Breast epithelium (tissue), 4 donors: ENCODE results near the gene IP6K3. TPM values are rescaled to one million over a fixed set of nuclear protein-coding genes. Genes with fewer than 3 reads are reported as not detected.

Experiments
- DNase-seq, 2 donors: peaks; one replicate each; pipeline ENCODE4 v3.0.0-alpha.2; 2019; ENCODE audit warnings: low spot score in 2 of 2
- H3K27ac ChIP-seq, 2 donors: fragments of 200-600 bp; sonication (generic) in 1 of 2; one replicate each; pipeline ENCODE4 v1.5.1; 2016 to 2019; ENCODE audit warnings: mild to moderate bottlenecking in 1 of 2
- H3K27me3 ChIP-seq, 2 donors: fragments of 200-600 bp; sonication (generic) in 1 of 2; one replicate each; pipeline versions ENCODE4 v1.5.1 to v1.6.0; 2017 to 2019; ENCODE audit warnings: control low read depth in 1 of 2, mild to moderate bottlenecking in 1 of 2
- H3K36me3 ChIP-seq: fragments of 200-600 bp; one replicate; pipeline ENCODE4 v1.5.1; 2019
- H3K4me1 ChIP-seq, 2 donors: fragments of 200-600 bp; sonication (generic); one replicate each; pipeline ENCODE4 v1.5.1; 2016 to 2019; ENCODE audit warnings: control low read depth in 1 of 2
- H3K4me3 ChIP-seq, 3 donors: fragments of 200-600 bp; sonication (generic); 1 replicate in 2 of 3; 2 replicates in 1 of 3; pipeline ENCODE4 v1.5.1; 2016 to 2019; ENCODE audit warnings: mild to moderate bottlenecking in 3 of 3, moderate library complexity in 2 of 3
- H3K9me3 ChIP-seq, 2 donors: fragments of 200-600 bp; sonication (generic) in 1 of 2; one replicate each; pipeline ENCODE4 v1.5.1; 2016 to 2019; ENCODE audit warnings: control low read depth in 1 of 2
- CTCF ChIP-seq, 3 donors: fragments of 450-650 bp; IDR thresholded peaks; one replicate each; pipeline ENCODE4 v1.5.1; 2016 to 2017; ENCODE audit warnings: antibody characterized with exemption in 3 of 3, mild to moderate bottlenecking in 3 of 3, moderate library complexity in 3 of 3
- POLR2A ChIP-seq: fragments of 450-650 bp; IDR thresholded peaks from one replicate; pipeline ENCODE4 v1.6.1; 2016; ENCODE audit warnings: antibody characterized with exemption, mild to moderate bottlenecking, moderate library complexity
- POLR2AphosphoS5 ChIP-seq, 3 donors: sonication (generic); formaldehyde crosslinking; IDR thresholded peaks; one replicate each; pipeline ENCODE4 v1.6.1; 2017; ENCODE audit warnings: antibody characterized with exemption in 3 of 3
- intact Hi-C: fragments of 100-400 bp; cut with DNase I; formaldehyde crosslinking; loops from one replicate; pipeline ENCODE4 v1.15.1; 2023; ENCODE audit warnings: low total_unique reads
- total RNA-seq, 3 donors: library from RNA; depleted of rRNA; stranded (reverse); fragments of >200 nt; gene quantifications; one replicate each; pipeline ENCODE4 v1.1.0, GENCODE V29; 2016

Gene IP6K3
- total RNA-seq, 3 donors from 2014 or later, result 0.15 to 4.2 (median 0.66) TPM

GRCh38 chr6:33719326-33719987, 27.2 kb downstream of the IP6K3 start:
- TF ChIP-seq POLR2AphosphoS5 (IDR thresholded peaks at IDR 0.05), result no peak
- no peak for TF ChIP-seq CTCF (IDR thresholded peaks at IDR 0.05)
- TF ChIP-seq POLR2A, result no peak
- no peaks in the 10 kb centered on the region for H3K36me3 ChIP-seq
- H3K4me3 ChIP-seq, result no peak overlapping the region
- H3K27me3 ChIP-seq, result no peaks in the 10 kb centered on the region
- intact Hi-C loops, result no loop called here
- no peaks in the 10 kb centered on the region for H3K4me1 ChIP-seq
- no peaks in the 10 kb centered on the region for H3K9me3 ChIP-seq
- H3K27ac ChIP-seq, result peak overlapping the region; percentile 9 to 62
- no peak for DNase-seq

DNA sequence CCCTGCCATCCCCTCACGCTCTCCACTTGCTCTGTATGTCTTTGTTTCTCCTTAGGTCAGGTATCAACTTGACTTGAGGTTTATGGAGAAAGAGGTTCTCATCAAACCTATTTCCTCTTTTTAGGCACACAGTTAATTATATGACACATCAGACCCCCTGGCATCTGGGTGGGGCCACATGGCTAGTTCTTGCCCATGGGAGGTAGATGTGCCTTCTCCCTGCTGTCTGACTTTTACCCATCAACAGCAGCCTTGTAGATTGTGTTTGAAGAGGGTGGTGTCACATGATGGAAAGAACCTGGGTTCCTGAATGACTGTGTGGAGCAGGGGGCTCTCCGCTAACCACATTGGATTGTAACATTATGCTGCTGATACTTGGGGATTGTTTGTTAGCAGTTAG, 28.0 kb downstream of the IP6K3 start:
- DNase-seq, result no peak
- Histone ChIP-seq H3K4me3 (no peak overlapping the region), H3K27ac (peak overlapping the region; percentile 9 to 49), H3K36me3 (no peaks in the 10 kb centered on the region), H3K9me3 (no peaks in the 10 kb centered on the region), H3K4me1 (no peaks in the 10 kb centered on the region), H3K27me3 (no peaks in the 10 kb centered on the region)
- intact Hi-C loops, result no loop called here
- no peak for TF ChIP-seq CTCF (IDR thresholded peaks at IDR 0.05)
- TF ChIP-seq POLR2AphosphoS5 (IDR thresholded peaks at IDR 0.05), result no peak
- TF ChIP-seq POLR2A, result no peak

DNA sequence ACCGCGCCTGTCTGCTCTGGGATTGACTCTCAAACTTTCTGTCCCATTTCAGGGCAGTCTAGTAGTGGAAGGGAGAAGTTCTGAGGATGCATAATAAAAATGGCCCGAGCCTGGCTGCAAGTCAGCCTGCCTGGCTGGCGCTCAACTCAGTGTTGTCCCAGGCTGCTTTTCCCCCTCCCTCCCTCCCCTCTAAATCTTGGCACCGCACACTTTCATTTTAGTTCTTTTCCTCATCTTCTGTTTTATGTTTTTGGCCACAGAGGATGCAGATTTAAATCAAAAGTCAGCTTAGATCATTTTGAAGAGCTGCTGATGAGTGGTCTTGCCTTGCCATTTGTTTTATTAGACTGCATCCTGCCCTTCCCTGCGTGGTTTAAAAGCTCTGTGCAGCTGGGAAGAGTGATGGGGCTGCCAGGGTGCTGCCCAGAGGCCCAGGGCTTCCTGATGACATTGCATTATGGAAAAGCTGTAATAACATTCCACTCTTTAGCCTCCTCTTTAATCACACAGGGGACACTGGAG, 28.7 kb downstream of the IP6K3 start:
- Histone ChIP-seq H3K27ac (peak overlapping the region; percentile 9 to 49), H3K9me3 (no peaks in the 10 kb centered on the region), H3K36me3 (no peaks in the 10 kb centered on the region), H3K27me3 (no peaks in the 10 kb centered on the region), H3K4me1 (no peaks in the 10 kb centered on the region), H3K4me3 (no peak overlapping the region)
- TF ChIP-seq POLR2AphosphoS5 (IDR thresholded peaks at IDR 0.05), result no peak
- TF ChIP-seq POLR2A, result no peak
- TF ChIP-seq CTCF (IDR thresholded peaks at IDR 0.05), result no peak
- no peak for DNase-seq
- intact Hi-C loops, result no loop called here

DNA sequence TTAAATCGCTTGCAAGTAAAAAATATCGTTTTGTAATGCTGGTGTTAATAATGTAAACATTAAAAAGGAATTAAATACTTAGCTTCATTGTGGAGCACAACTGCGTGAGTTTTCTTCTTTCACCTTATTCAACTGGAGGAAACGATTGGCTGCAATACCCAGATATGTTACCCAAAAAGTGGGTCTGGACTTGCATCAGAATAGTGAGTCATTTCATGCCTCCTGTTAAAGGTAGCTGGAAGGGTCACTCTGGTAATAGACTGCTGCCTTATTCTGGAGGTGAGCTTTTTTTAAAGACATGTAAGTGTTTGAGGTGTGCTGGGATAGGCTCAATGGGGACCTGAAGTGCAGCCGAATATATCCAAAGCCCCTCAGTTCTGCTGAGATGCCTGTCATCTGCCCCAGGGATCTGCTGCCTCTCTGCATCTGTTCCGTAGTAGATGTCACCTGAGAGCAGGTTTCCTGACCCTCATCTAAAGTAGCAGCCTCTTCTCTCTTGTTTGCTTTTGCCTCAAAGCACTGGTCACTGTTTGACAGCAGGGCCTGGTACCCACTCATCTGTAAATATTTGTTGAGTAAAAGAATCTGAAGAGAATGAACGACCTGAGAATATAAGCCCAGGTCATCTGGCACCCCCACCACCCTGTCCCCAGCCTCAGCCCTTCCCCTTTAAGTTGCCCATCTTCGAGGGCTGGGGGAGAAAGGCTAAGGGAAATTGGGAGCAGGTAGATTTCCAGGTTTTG, 29.6 kb downstream of the IP6K3 start:
- intact Hi-C loops, result no loop called here
- no peak for DNase-seq
- Histone ChIP-seq H3K4me3 (no peak overlapping the region), H3K27me3 (no peaks in the 10 kb centered on the region), H3K27ac (peak overlapping the region; percentile 38 to 50), H3K9me3 (no peaks in the 10 kb centered on the region), H3K36me3 (no peaks in the 10 kb centered on the region), H3K4me1 (no peaks in the 10 kb centered on the region)
- TF ChIP-seq POLR2A (no peak), POLR2AphosphoS5 (IDR thresholded peaks at IDR 0.05) (no peak), CTCF (IDR thresholded peaks at IDR 0.05) (no peak)

GRCh38 chr6:33716379-33716778, 30.3 kb downstream of the IP6K3 start:
- no peaks in the 10 kb centered on the region for H3K36me3 ChIP-seq
- H3K9me3 ChIP-seq, result no peaks in the 10 kb centered on the region
- H3K4me1 ChIP-seq, result no peaks in the 10 kb centered on the region
- no peak overlapping the region for H3K4me3 ChIP-seq
- no peak for DNase-seq
- no peak for TF ChIP-seq POLR2A
- H3K27ac ChIP-seq, result peak overlapping the region; percentile 49 to 50
- intact Hi-C loops, result no loop called here
- H3K27me3 ChIP-seq, result no peaks in the 10 kb centered on the region
